GM23338 (cell line): ENCODE results near the gene SMAD1. TPM values are rescaled to one million over a fixed set of nuclear protein-coding genes. Genes with fewer than 3 reads are reported as not detected.

ENCODE experiments used
- ATAC-seq: fragments of 200-7000 bp; cut with Tn5 transposase; 3 replicates; pipeline ENCODE4 v1.9.1; 2020
- DNase-seq: peaks from one replicate; pipeline ENCODE4 v3.0.0-alpha.2; 2015; ENCODE audit warnings: low spot score
- H2AFZ ChIP-seq: fragments of 200-600 bp; sonication (generic); 2 replicates; pipeline ENCODE4 v1.8.0; 2016; ENCODE audit warnings: antibody characterized with exemption, mild to moderate bottlenecking, moderate library complexity
- H3F3A ChIP-seq: fragments of 200-600 bp; sonication (generic); replicated peaks from 2 replicates; pipeline ENCODE4 v1.8.0; 2017; ENCODE audit warnings: antibody characterized with exemption, mixed run types, low read depth
- H3K27ac ChIP-seq: fragments of 200-600 bp; sonication (generic); 2 replicates; pipeline ENCODE4 v1.6.1; 2016; ENCODE audit warnings: low read depth
- H3K27me3 ChIP-seq: fragments of 200-600 bp; sonication (generic); 2 replicates; pipeline ENCODE4 v1.8.0; 2016; ENCODE audit warnings: mild to moderate bottlenecking, mixed run types, moderate library complexity; ENCODE audit not compliant: insufficient read depth
- H3K36me3 ChIP-seq: fragments of 200-600 bp; sonication (generic); 2 replicates; pipeline ENCODE4 v1.8.0; 2016; ENCODE audit warnings: mild to moderate bottlenecking; ENCODE audit not compliant: insufficient read depth
- H3K4me1 ChIP-seq: fragments of 200-600 bp; sonication (generic); 2 replicates; pipeline ENCODE4 v1.8.0; 2016; ENCODE audit warnings: mild to moderate bottlenecking, moderate library complexity; ENCODE audit not compliant: insufficient read depth
- H3K4me2 ChIP-seq: fragments of 200-600 bp; sonication (generic); 2 replicates; pipeline ENCODE4 v1.7.1; 2017; ENCODE audit warnings: mixed run types
- H3K4me3 ChIP-seq: fragments of 200-600 bp; sonication (generic); 2 replicates; pipeline ENCODE4 v1.6.1; 2016; ENCODE audit warnings: mixed run types
- H3K79me2 ChIP-seq: fragments of 200-600 bp; sonication (generic); replicated peaks from 2 replicates; pipeline ENCODE4 v1.8.0; 2017; ENCODE audit warnings: mild to moderate bottlenecking; ENCODE audit not compliant: insufficient read depth
- H3K9me2 ChIP-seq: fragments of 200-600 bp; sonication (generic); 2 replicates; pipeline ENCODE4 v1.8.0; 2017; ENCODE audit not compliant: insufficient read depth
- H4K20me1 ChIP-seq: fragments of 200-600 bp; sonication (generic); replicated peaks from 2 replicates; pipeline ENCODE4 v1.8.0; 2017; ENCODE audit warnings: mild to moderate bottlenecking; ENCODE audit not compliant: insufficient read depth
- H3K27ac Mint-ChIP-seq: 2 replicates; pipeline ENCODE4 v1.8.0; 2020; ENCODE audit warnings: inconsistent platforms, mild to moderate bottlenecking, moderate library complexity, mixed read lengths
- H3K27me3 Mint-ChIP-seq: 3 replicates; pipeline ENCODE4 v1.8.0; 2022; ENCODE audit warnings: low read depth, mild to moderate bottlenecking, moderate library complexity, mixed read lengths, inconsistent platforms; ENCODE audit not compliant: insufficient read depth, poor library complexity
- H3K36me3 Mint-ChIP-seq: 3 replicates; pipeline ENCODE4 v1.8.0; 2021; ENCODE audit warnings: low read depth, mild to moderate bottlenecking, inconsistent platforms, moderate library complexity, mixed read lengths
- H3K4me1 Mint-ChIP-seq: 3 replicates; pipeline ENCODE4 v1.8.0; 2020; ENCODE audit warnings: mild to moderate bottlenecking, inconsistent platforms, mixed read lengths
- H3K4me3 Mint-ChIP-seq: 3 replicates; pipeline ENCODE4 v1.8.0; 2021; ENCODE audit warnings: moderate library complexity, mild to moderate bottlenecking, inconsistent platforms, mixed read lengths
- H3K9me3 Mint-ChIP-seq: 3 replicates; pipeline ENCODE4 v1.8.0; 2020; ENCODE audit warnings: moderate library complexity, mild to moderate bottlenecking, inconsistent platforms, mixed read lengths
- CREB1 ChIP-seq: fragments of 250-450 bp; sonication (Bioruptor Pico); IDR thresholded peaks from 2 replicates; pipeline ENCODE4 v1.5.0; 2020; ENCODE audit warnings: low read depth, mild to moderate bottlenecking, moderate library complexity
- EZH2 ChIP-seq: fragments of 200-600 bp; sonication (generic); IDR thresholded peaks from one replicate; pipeline ENCODE4 v1.8.0; 2017; ENCODE audit warnings: antibody characterized with exemption, mild to moderate bottlenecking, low read depth; ENCODE audit not compliant: unreplicated experiment
- EZH2phosphoT487 ChIP-seq: fragments of 200-600 bp; sonication (generic); IDR thresholded peaks from one replicate; pipeline ENCODE4 v1.8.1; 2018; ENCODE audit warnings: antibody characterized with exemption; ENCODE audit not compliant: unreplicated experiment
- JUNB ChIP-seq: IDR thresholded peaks from one replicate; pipeline ENCODE4 v1.6.1; 2016; ENCODE audit warnings: antibody characterized with exemption; ENCODE audit not compliant: unreplicated experiment
- NANOG ChIP-seq: IDR thresholded peaks from 2 replicates; pipeline ENCODE4 v1.6.1; 2016; ENCODE audit warnings: antibody characterized with exemption, borderline replicate concordance
- POLR2AphosphoS5 ChIP-seq: IDR thresholded peaks from 2 replicates; pipeline ENCODE4 v1.6.1; 2016; ENCODE audit warnings: antibody characterized with exemption, low read depth
- STAT1 ChIP-seq: IDR thresholded peaks from one replicate; pipeline ENCODE4 v1.6.1; 2016; ENCODE audit warnings: antibody characterized with exemption; ENCODE audit not compliant: unreplicated experiment
- ZNF114 ChIP-seq: fragments of 250-450 bp; sonication (Bioruptor Pico); IDR thresholded peaks from 2 replicates; pipeline ENCODE4 v1.5.0; 2020; ENCODE audit warnings: mild to moderate bottlenecking, moderate library complexity
- ZNF331 ChIP-seq: fragments of 250-450 bp; sonication (Bioruptor Pico); IDR thresholded peaks from 2 replicates; pipeline ENCODE4 v1.5.0; 2020; ENCODE audit warnings: low read depth, mild to moderate bottlenecking, moderate library complexity
- polyA plus RNA-seq: library from polyadenylated mRNA; unstranded; fragments of >200 nt; fragmentation: Nextera tagmentation; extraction: Ambion mirVana; gene quantifications from 2 replicates; pipeline ENCODE4 v1.2.1, GENCODE V29; 2016
- total RNA-seq: library from RNA; depleted of rRNA; stranded (reverse); fragments of >200 nt; shearing (Covaris generic); gene quantifications from 2 replicates; pipeline ENCODE4 v1.2.3, GENCODE V29; 2014
- TF ChIP-seq, protein P1 (sequence below): IDR thresholded peaks from one replicate; pipeline ENCODE4 v1.6.1; 2018; ENCODE audit warnings: antibody characterized with exemption; ENCODE audit not compliant: unreplicated experiment
- TF ChIP-seq, protein P2 (sequence below): IDR thresholded peaks from 2 replicates; pipeline ENCODE4 v1.6.1; 2016; ENCODE audit warnings: antibody characterized with exemption
- TF ChIP-seq, protein P3 (sequence below): fragments of 250-450 bp; sonication (Bioruptor Pico); IDR thresholded peaks from 2 replicates; pipeline ENCODE4 v1.5.0; 2020; ENCODE audit warnings: mild to moderate bottlenecking, moderate library complexity
- TF ChIP-seq, protein P4 (sequence below), 2 experiments: fragments of 200-600 bp in 1 of 2; sonication (generic) in 1 of 2; conservative IDR thresholded peaks; 2 replicates each; pipeline versions ENCODE4 v1.5.1 to v1.6.1; 2016 to 2017; ENCODE audit warnings: antibody characterized with exemption in 2 of 2, low read depth in 2 of 2, mild to moderate bottlenecking in 2 of 2, moderate library complexity in 1 of 2

The SMAD1 gene
- total and polyA plus RNA-seq, 2 experiments from 2014 or later: 19.8 to 33.6 TPM

DNA sequence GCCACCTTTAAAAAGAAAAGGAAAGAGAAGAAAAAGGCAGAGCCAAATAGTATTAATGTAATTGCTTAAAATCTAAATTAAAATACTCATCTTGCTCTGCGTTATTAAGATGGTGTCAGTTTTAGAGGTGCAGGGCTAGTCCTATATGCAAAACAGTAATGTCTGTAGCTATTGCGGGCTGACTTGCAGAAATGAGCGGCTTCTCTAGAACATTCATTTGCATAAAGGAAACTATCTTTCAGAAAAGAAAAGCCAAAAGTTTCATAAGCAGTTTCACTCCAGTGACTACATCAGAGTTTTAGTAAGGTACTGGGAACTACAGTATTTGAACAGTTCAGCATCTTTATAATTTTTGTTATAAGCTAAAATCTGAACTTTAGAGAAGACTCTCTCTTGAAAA, 6.0 kb downstream of the SMAD1 start:
- no peaks in the 10 kb centered on the region for H3K36me3 ChIP-seq
- no peaks in the 10 kb centered on the region for H3K36me3 Mint-ChIP-seq
- no peak overlapping the region for H3K4me3 Mint-ChIP-seq
- H3K27ac ChIP-seq: no peak overlapping the region
- H3F3A ChIP-seq: no peaks in the 10 kb centered on the region
- no peaks in the 10 kb centered on the region for H3K27me3 ChIP-seq
- no peak overlapping the region for H3K27ac Mint-ChIP-seq
- ATAC-seq (no peak), DNase-seq (no peak)
- no peaks in the 10 kb centered on the region for H3K9me2 ChIP-seq
- no peaks in the 10 kb centered on the region for H3K9me3 Mint-ChIP-seq
- no peak overlapping the region for H2AFZ ChIP-seq
- TF ChIP-seq, protein P1, sequence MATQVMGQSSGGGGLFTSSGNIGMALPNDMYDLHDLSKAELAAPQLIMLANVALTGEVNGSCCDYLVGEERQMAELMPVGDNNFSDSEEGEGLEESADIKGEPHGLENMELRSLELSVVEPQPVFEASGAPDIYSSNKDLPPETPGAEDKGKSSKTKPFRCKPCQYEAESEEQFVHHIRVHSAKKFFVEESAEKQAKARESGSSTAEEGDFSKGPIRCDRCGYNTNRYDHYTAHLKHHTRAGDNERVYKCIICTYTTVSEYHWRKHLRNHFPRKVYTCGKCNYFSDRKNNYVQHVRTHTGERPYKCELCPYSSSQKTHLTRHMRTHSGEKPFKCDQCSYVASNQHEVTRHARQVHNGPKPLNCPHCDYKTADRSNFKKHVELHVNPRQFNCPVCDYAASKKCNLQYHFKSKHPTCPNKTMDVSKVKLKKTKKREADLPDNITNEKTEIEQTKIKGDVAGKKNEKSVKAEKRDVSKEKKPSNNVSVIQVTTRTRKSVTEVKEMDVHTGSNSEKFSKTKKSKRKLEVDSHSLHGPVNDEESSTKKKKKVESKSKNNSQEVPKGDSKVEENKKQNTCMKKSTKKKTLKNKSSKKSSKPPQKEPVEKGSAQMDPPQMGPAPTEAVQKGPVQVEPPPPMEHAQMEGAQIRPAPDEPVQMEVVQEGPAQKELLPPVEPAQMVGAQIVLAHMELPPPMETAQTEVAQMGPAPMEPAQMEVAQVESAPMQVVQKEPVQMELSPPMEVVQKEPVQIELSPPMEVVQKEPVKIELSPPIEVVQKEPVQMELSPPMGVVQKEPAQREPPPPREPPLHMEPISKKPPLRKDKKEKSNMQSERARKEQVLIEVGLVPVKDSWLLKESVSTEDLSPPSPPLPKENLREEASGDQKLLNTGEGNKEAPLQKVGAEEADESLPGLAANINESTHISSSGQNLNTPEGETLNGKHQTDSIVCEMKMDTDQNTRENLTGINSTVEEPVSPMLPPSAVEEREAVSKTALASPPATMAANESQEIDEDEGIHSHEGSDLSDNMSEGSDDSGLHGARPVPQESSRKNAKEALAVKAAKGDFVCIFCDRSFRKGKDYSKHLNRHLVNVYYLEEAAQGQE: no peak
- TF ChIP-seq, protein P2, sequence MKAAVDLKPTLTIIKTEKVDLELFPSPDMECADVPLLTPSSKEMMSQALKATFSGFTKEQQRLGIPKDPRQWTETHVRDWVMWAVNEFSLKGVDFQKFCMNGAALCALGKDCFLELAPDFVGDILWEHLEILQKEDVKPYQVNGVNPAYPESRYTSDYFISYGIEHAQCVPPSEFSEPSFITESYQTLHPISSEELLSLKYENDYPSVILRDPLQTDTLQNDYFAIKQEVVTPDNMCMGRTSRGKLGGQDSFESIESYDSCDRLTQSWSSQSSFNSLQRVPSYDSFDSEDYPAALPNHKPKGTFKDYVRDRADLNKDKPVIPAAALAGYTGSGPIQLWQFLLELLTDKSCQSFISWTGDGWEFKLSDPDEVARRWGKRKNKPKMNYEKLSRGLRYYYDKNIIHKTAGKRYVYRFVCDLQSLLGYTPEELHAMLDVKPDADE: no peak
- TF ChIP-seq ZNF114 (no peak), JUNB (no peak), EZH2phosphoT487 (no peak), NANOG (no peak), POLR2AphosphoS5 (no peak), ZNF331 (CRISPR knock-in tag) (no peak), CREB1 (CRISPR knock-in tag) (no peak), STAT1 (no peak), EZH2 (no peak)
- TF ChIP-seq, protein P3, sequence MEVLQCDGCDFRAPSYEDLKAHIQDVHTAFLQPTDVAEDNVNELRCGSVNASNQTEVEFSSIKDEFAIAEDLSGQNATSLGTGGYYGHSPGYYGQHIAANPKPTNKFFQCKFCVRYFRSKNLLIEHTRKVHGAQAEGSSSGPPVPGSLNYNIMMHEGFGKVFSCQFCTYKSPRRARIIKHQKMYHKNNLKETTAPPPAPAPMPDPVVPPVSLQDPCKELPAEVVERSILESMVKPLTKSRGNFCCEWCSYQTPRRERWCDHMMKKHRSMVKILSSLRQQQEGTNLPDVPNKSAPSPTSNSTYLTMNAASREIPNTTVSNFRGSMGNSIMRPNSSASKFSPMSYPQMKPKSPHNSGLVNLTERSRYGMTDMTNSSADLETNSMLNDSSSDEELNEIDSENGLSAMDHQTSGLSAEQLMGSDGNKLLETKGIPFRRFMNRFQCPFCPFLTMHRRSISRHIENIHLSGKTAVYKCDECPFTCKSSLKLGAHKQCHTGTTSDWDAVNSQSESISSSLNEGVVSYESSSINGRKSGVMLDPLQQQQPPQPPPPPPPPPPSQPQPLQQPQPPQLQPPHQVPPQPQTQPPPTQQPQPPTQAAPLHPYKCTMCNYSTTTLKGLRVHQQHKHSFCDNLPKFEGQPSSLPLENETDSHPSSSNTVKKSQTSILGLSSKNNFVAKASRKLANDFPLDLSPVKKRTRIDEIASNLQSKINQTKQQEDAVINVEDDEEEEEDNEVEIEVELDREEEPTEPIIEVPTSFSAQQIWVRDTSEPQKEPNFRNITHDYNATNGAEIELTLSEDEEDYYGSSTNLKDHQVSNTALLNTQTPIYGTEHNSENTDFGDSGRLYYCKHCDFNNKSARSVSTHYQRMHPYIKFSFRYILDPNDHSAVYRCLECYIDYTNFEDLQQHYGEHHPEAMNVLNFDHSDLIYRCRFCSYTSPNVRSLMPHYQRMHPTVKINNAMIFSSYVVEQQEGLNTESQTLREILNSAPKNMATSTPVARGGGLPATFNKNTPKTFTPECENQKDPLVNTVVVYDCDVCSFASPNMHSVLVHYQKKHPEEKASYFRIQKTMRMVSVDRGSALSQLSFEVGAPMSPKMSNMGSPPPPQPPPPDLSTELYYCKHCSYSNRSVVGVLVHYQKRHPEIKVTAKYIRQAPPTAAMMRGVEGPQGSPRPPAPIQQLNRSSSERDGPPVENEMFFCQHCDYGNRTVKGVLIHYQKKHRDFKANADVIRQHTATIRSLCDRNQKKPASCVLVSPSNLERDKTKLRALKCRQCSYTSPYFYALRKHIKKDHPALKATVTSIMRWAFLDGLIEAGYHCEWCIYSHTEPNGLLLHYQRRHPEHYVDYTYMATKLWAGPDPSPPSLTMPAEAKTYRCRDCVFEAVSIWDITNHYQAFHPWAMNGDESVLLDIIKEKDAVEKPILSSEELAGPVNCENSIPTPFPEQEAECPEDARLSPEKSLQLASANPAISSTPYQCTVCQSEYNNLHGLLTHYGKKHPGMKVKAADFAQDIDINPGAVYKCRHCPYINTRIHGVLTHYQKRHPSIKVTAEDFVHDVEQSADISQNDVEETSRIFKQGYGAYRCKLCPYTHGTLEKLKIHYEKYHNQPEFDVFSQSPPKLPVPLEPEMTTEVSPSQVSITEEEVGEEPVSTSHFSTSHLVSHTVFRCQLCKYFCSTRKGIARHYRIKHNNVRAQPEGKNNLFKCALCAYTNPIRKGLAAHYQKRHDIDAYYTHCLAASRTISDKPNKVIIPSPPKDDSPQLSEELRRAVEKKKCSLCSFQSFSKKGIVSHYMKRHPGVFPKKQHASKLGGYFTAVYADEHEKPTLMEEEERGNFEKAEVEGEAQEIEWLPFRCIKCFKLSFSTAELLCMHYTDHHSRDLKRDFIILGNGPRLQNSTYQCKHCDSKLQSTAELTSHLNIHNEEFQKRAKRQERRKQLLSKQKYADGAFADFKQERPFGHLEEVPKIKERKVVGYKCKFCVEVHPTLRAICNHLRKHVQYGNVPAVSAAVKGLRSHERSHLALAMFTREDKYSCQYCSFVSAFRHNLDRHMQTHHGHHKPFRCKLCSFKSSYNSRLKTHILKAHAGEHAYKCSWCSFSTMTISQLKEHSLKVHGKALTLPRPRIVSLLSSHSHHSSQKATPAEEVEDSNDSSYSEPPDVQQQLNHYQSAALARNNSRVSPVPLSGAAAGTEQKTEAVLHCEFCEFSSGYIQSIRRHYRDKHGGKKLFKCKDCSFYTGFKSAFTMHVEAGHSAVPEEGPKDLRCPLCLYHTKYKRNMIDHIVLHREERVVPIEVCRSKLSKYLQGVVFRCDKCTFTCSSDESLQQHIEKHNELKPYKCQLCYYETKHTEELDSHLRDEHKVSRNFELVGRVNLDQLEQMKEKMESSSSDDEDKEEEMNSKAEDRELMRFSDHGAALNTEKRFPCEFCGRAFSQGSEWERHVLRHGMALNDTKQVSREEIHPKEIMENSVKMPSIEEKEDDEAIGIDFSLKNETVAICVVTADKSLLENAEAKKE (CRISPR knock-in tag): no peak
- TF ChIP-seq, protein P4, sequence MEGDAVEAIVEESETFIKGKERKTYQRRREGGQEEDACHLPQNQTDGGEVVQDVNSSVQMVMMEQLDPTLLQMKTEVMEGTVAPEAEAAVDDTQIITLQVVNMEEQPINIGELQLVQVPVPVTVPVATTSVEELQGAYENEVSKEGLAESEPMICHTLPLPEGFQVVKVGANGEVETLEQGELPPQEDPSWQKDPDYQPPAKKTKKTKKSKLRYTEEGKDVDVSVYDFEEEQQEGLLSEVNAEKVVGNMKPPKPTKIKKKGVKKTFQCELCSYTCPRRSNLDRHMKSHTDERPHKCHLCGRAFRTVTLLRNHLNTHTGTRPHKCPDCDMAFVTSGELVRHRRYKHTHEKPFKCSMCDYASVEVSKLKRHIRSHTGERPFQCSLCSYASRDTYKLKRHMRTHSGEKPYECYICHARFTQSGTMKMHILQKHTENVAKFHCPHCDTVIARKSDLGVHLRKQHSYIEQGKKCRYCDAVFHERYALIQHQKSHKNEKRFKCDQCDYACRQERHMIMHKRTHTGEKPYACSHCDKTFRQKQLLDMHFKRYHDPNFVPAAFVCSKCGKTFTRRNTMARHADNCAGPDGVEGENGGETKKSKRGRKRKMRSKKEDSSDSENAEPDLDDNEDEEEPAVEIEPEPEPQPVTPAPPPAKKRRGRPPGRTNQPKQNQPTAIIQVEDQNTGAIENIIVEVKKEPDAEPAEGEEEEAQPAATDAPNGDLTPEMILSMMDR (conservative IDR thresholded peaks at IDR 0.05; ENCODE audit: low read depth in 2 of 2): no peak
- H3K4me3 ChIP-seq: no peak overlapping the region
- H3K4me1 Mint-ChIP-seq: peaks cover 18% of the 10 kb centered on the region
- peak overlapping the region; percentile 26; the same call in 1 of the 2 replicates for H3K4me2 ChIP-seq
- peaks cover 99% of the 10 kb centered on the region for H3K79me2 ChIP-seq
- peaks cover 32% of the 10 kb centered on the region for H3K4me1 ChIP-seq
- H4K20me1 ChIP-seq: 0 out of 2 replicates have a peak, but pooled peaks cover 5% of the 10 kb centered on the region
- no peaks in the 10 kb centered on the region for H3K27me3 Mint-ChIP-seq
